K562 (cell line): ENCODE data around the gene MLH1. TPM values are rescaled to one million over a fixed set of nuclear protein-coding genes. Genes with fewer than 3 reads are reported as not detected.
A peak's percentile ranks its signal among the peaks of the same experiment; 100 is the strongest.

ENCODE experiments used
- CREB1 ChIP-seq, 2 experiments: sonication (generic) in 1 of 2; formaldehyde crosslinking in 1 of 2; IDR thresholded peaks; 2 replicates each; pipeline versions ENCODE4 v1.6.1 to v1.8.0; 2012 to 2022; ENCODE audit warnings: inconsistent platforms in 1 of 2, mild to moderate bottlenecking in 1 of 2, missing genetic modification reagents in 1 of 2, moderate library complexity in 1 of 2
- ETS1 ChIP-seq: conservative IDR thresholded peaks from 2 replicates; pipeline ENCODE4 v1.6.1; 2011; ENCODE audit warnings: low read depth, mild to moderate bottlenecking, low read length; ENCODE audit not compliant: control insufficient read depth
- HCFC1 ChIP-seq: IDR thresholded peaks from 2 replicates; pipeline ENCODE4 v1.6.1; 2012; ENCODE audit warnings: low read depth, low read length, improper control_type of control experiment
- HDAC8 ChIP-seq: fragments of 450-650 bp; IDR thresholded peaks from 2 replicates; pipeline ENCODE4 v1.6.1; 2016; ENCODE audit warnings: mild to moderate bottlenecking, missing genetic modification characterization, moderate library complexity, missing compliant biosample characterization
- HINFP ChIP-seq: fragments of 450-650 bp; conservative IDR thresholded peaks from 2 replicates; pipeline ENCODE4 v1.6.1; 2016; ENCODE audit warnings: missing genetic modification characterization, low read depth, mild to moderate bottlenecking, control low read depth, missing compliant biosample characterization
- KAT8 ChIP-seq: fragments of 450-650 bp; IDR thresholded peaks from 2 replicates; pipeline ENCODE4 v1.6.1; 2016; ENCODE audit warnings: low read depth, mild to moderate bottlenecking
- MAFF ChIP-seq: IDR thresholded peaks from 2 replicates; pipeline ENCODE4 v1.6.1; 2012; ENCODE audit warnings: low read length, improper control_type of control experiment
- PHF8 ChIP-seq: fragments of 200-600 bp; sonication (generic); IDR thresholded peaks from 2 replicates; pipeline ENCODE4 v1.6.1; 2012; ENCODE audit warnings: mixed run types, mild to moderate bottlenecking, inconsistent platforms, low read length, moderate library complexity, borderline replicate concordance
- RB1 ChIP-seq: fragments of 450-650 bp; IDR thresholded peaks from 2 replicates; pipeline ENCODE4 v1.6.1; 2017; ENCODE audit warnings: low read depth, mild to moderate bottlenecking
- REST ChIP-seq, 2 experiments: fragments of 450-650 bp; formaldehyde crosslinking in 1 of 2; IDR thresholded peaks; 2 replicates each; pipeline versions ENCODE4 v1.4.0 to v1.6.1; 2014 to 2020; ENCODE audit warnings: mild to moderate bottlenecking in 2 of 2, borderline replicate concordance in 1 of 2, low read depth in 1 of 2
- RHOXF2B ChIP-seq: fragments of 250-450 bp; sonication (Bioruptor Pico); conservative IDR thresholded peaks from 2 replicates; pipeline ENCODE4 v1.5.1; 2021
- SMAD4 ChIP-seq: fragments of 250-450 bp; sonication (Bioruptor Pico); conservative IDR thresholded peaks from 2 replicates; pipeline ENCODE4 v1.8.0; 2021; ENCODE audit warnings: inconsistent platforms, mild to moderate bottlenecking, moderate library complexity
- SRF ChIP-seq, 2 experiments: fragments of 250-450, 450-650 bp in 1 of 2; sonication (Bioruptor Pico) in 1 of 2; sonication (generic) in 1 of 2; formaldehyde crosslinking; IDR thresholded peaks; 2 replicates each; pipeline versions ENCODE4 v1.5.0 to v1.5.1; 2020 to 2022; ENCODE audit warnings: mild to moderate bottlenecking in 1 of 2, missing genetic modification reagents in 1 of 2
- STAT5B ChIP-seq: fragments of 250-450 bp; sonication (Bioruptor Pico); IDR thresholded peaks from 2 replicates; pipeline ENCODE4 v1.8.0; 2021; ENCODE audit warnings: mild to moderate bottlenecking, inconsistent platforms
- ZBTB17 ChIP-seq: fragments of 450-650 bp; formaldehyde crosslinking; IDR thresholded peaks from 2 replicates; pipeline ENCODE4 v1.4.0; 2020; ENCODE audit warnings: mild to moderate bottlenecking
- ZNF224 ChIP-seq: sonication (generic); formaldehyde crosslinking; IDR thresholded peaks from 2 replicates; pipeline ENCODE4 v1.8.0; 2022; ENCODE audit warnings: mild to moderate bottlenecking, missing genetic modification reagents
- polyA plus RNA-seq, 8 experiments: library from polyadenylated mRNA; depleted of rRNA in 4 of 8; stranded (reverse) in 5 of 8; unstranded in 3 of 8; fragments of >200 nt; fragmentation: Nextera tagmentation in 2 of 8; fragmentation: Illumina TruSeq in 1 of 8; extraction: Ambion mirVana in 2 of 8; extraction: Trizol in 1 of 8; gene quantifications; 2 replicates each; pipeline versions ENCODE4 v1.2.1 to v1.2.3, GENCODE V29; 2011 to 2014; ENCODE audit warnings: inconsistent platforms in 1 of 8, missing spikeins in 1 of 8
- total RNA-seq, 7 experiments: library from RNA; depleted of rRNA in 6 of 7; stranded (reverse); fragments of >200 nt in 6 of 7; fragmentation: Illumina TruSeq in 2 of 7; extraction: Trizol in 2 of 7; gene quantifications; 2 replicates each; pipeline versions ENCODE4 v1.2.1 to v1.2.3, GENCODE V29; 2011 to 2021; ENCODE audit warnings: low replicate concordance in 1 of 7

MLH1 gene
- total and polyA plus RNA-seq, 9 of the 15 experiments (the other 6 are each of a cell fraction or from before 2014, with no cell fraction given): 76.4 to 155 (median 117) TPM

GRCh38 chr3:36992806-36993325, 452 bp upstream of the MLH1 start, which contains the start of gene EPM2AIP1 (continued):
- peak; percentile 38 for TF ChIP-seq REST (IDR thresholded peaks at IDR 0.05; ENCODE audit: borderline replicate concordance)
- TF ChIP-seq REST (CRISPR knock-in tag; IDR thresholded peaks at IDR 0.05; ENCODE audit: low read depth): peak; percentile 89
- TF ChIP-seq CREB1 (IDR thresholded peaks at IDR 0.05): peak; percentile 25; the same call in 1 of the 2 replicates
- 0 out of 2 replicates have a peak, but pooled peaks have one; percentile 35 for TF ChIP-seq CREB1 (CRISPR knock-in tag; IDR thresholded peaks at IDR 0.05)
- TF ChIP-seq SRF (CRISPR knock-in tag; IDR thresholded peaks at IDR 0.05): peak in 1 of 2 experiments; percentile 70; a peak in 1 of 4 replicates
- TF ChIP-seq HCFC1: peak; percentile 6; the same call in 1 of the 2 replicates
- peak; percentile 73 for TF ChIP-seq RB1
- TF ChIP-seq ZNF224 (CRISPR knock-in tag): peak; percentile 91
- TF ChIP-seq HDAC8 (tag): no peak; the same call in 1 of the 2 replicates
- TF ChIP-seq KAT8: no peak
- 0 out of 2 replicates have a peak, but pooled peaks have one; percentile 2 for TF ChIP-seq MAFF
- TF ChIP-seq PHF8: peak; percentile 85
- TF ChIP-seq ETS1: peak; percentile 54; the same call in 1 of the 2 replicates
- no peak for TF ChIP-seq STAT5B (CRISPR knock-in tag)
- peak; percentile 82 for TF ChIP-seq SMAD4 (CRISPR knock-in tag)
- TF ChIP-seq ZBTB17 (CRISPR knock-in tag): peak; percentile 87
- peak; percentile 66; the same call in 1 of the 2 replicates for TF ChIP-seq HINFP (tag)
- 0 out of 2 replicates have a peak, but pooled peaks have one; percentile 44 for TF ChIP-seq RHOXF2B (CRISPR knock-in tag)
